K562 (cell line): ENCODE measurements around the gene EXOC6. TPM values are rescaled to one million over a fixed set of nuclear protein-coding genes. Genes with fewer than 3 reads are reported as not detected.
A peak's percentile ranks its signal among the peaks of the same experiment; 100 is the strongest.

ENCODE experiments used
- ARHGAP35 ChIP-seq: fragments of 450-650 bp; IDR thresholded peaks from 2 replicates; pipeline ENCODE4 v1.6.1; 2018; ENCODE audit not compliant: partially characterized antibody
- BHLHE40 ChIP-seq: IDR thresholded peaks from 2 replicates; pipeline ENCODE4 v1.6.1; 2011; ENCODE audit warnings: low read length, improper control_type of control experiment
- CC2D1A ChIP-seq: fragments of 450-650 bp; IDR thresholded peaks from 2 replicates; pipeline ENCODE4 v1.6.1; 2017; ENCODE audit warnings: mild to moderate bottlenecking
- GTF2E2 ChIP-seq: fragments of 200-800 bp; sonication (Bioruptor generic); IDR thresholded peaks from 2 replicates; pipeline ENCODE4 v1.6.1; 2016; ENCODE audit warnings: missing genetic modification characterization, missing compliant biosample characterization
- NEUROD1 ChIP-seq: fragments of 150-350 bp; IDR thresholded peaks from 2 replicates; pipeline ENCODE4 v1.6.1; 2014; ENCODE audit warnings: borderline replicate concordance, low read length, low read depth; ENCODE audit not compliant: partially characterized antibody
- PCBP2 ChIP-seq: fragments of 200-400 bp; formaldehyde crosslinking; IDR thresholded peaks from 2 replicates; pipeline ENCODE4 v1.6.1; 2018; ENCODE audit warnings: low read length, low read depth, mild to moderate bottlenecking, moderate library complexity; ENCODE audit not compliant: poor library complexity, severe bottlenecking
- POLR2G ChIP-seq: fragments of 200-400 bp; formaldehyde crosslinking; IDR thresholded peaks from 2 replicates; pipeline ENCODE4 v1.6.1; 2017; ENCODE audit warnings: low read depth, mild to moderate bottlenecking, antibody characterized with exemption, low read length, moderate library complexity
- POU5F1 ChIP-seq: fragments of 150-350 bp; IDR thresholded peaks from 2 replicates; pipeline ENCODE4 v1.6.1; 2014; ENCODE audit warnings: borderline replicate concordance, low read length, low read depth, mild to moderate bottlenecking; ENCODE audit not compliant: partially characterized antibody
- PTTG1 ChIP-seq: fragments of 450-650 bp; IDR thresholded peaks from 2 replicates; pipeline ENCODE4 v1.6.1; 2016; ENCODE audit warnings: low read depth, mild to moderate bottlenecking, missing genetic modification characterization, missing compliant biosample characterization
- TCF3 ChIP-seq: sonication (generic); formaldehyde crosslinking; IDR thresholded peaks from 2 replicates; pipeline ENCODE4 v1.4.0; 2020; ENCODE audit warnings: mild to moderate bottlenecking, missing genetic modification reagents
- TRIM24 ChIP-seq, 2 experiments: fragments of 450-650 bp; IDR thresholded peaks; 2 replicates each; pipeline ENCODE4 v1.6.1; 2016
- ZNF512 ChIP-seq: IDR thresholded peaks from 2 replicates; pipeline ENCODE4 v1.6.1; 2016; ENCODE audit warnings: missing genetic modification characterization, missing compliant biosample characterization
- polyA plus RNA-seq, 8 experiments: library from polyadenylated mRNA; depleted of rRNA in 4 of 8; stranded (reverse) in 5 of 8; unstranded in 3 of 8; fragments of >200 nt; fragmentation: Nextera tagmentation in 2 of 8; fragmentation: Illumina TruSeq in 1 of 8; extraction: Ambion mirVana in 2 of 8; extraction: Trizol in 1 of 8; gene quantifications; 2 replicates each; pipeline versions ENCODE4 v1.2.1 to v1.2.3, GENCODE V29; 2011 to 2014; ENCODE audit warnings: inconsistent platforms in 1 of 8, missing spikeins in 1 of 8
- total RNA-seq, 7 experiments: library from RNA; depleted of rRNA in 6 of 7; stranded (reverse); fragments of >200 nt in 6 of 7; fragmentation: Illumina TruSeq in 2 of 7; extraction: Trizol in 2 of 7; gene quantifications; 2 replicates each; pipeline versions ENCODE4 v1.2.1 to v1.2.3, GENCODE V29; 2011 to 2021; ENCODE audit warnings: low replicate concordance in 1 of 7
- TF ChIP-seq, protein P1 (sequence below): fragments of 250-450 bp; sonication (Bioruptor Pico); IDR thresholded peaks from 2 replicates; pipeline ENCODE4 v1.4.0; 2020; ENCODE audit warnings: mild to moderate bottlenecking, moderate library complexity
- TF ChIP-seq, protein P2 (sequence below): fragments of 450-650 bp; IDR thresholded peaks from 2 replicates; pipeline ENCODE4 v1.6.1; 2017; ENCODE audit warnings: antibody characterized with exemption, mild to moderate bottlenecking
- TF ChIP-seq, protein P3 (sequence below): fragments of 450-650 bp; IDR thresholded peaks from 2 replicates; pipeline ENCODE4 v1.6.1; 2014; ENCODE audit warnings: low read depth, mild to moderate bottlenecking, moderate library complexity, borderline replicate concordance
- TF ChIP-seq, protein P4 (sequence below): fragments of 200-800 bp; sonication (Bioruptor generic); IDR thresholded peaks from 2 replicates; pipeline ENCODE4 v1.6.1; 2017; ENCODE audit warnings: missing genetic modification characterization, missing compliant biosample characterization

Gene EXOC6
- total and polyA plus RNA-seq, 9 of the 15 experiments (the other 6 are each of a cell fraction or from before 2014, with no cell fraction given), result 13.9 to 42.8 (median 24.9) TPM

GRCh38 chr10:92972066-92972870, 123.9 kb downstream of the EXOC6 start (continued):
- TF ChIP-seq NEUROD1 (peak; percentile 26), POLR2G (no peak), PTTG1 (tag) (no peak), TCF3 (CRISPR knock-in tag) (peak; percentile 85), ZNF512 (tag) (no peak), TRIM24 (IDR thresholded peaks at IDR 0.05) (peak; percentile 26 to 33; a peak in 3 of 4 replicates), BHLHE40 (peak; percentile 70), ARHGAP35 (no peak), POU5F1 (no peak), GTF2E2 (tag) (peak; percentile 67; the same call in 1 of the 2 replicates), CC2D1A (0 out of 2 replicates have a peak, but pooled peaks have one; percentile 36), PCBP2 (no peak)
- TF ChIP-seq, protein P1, sequence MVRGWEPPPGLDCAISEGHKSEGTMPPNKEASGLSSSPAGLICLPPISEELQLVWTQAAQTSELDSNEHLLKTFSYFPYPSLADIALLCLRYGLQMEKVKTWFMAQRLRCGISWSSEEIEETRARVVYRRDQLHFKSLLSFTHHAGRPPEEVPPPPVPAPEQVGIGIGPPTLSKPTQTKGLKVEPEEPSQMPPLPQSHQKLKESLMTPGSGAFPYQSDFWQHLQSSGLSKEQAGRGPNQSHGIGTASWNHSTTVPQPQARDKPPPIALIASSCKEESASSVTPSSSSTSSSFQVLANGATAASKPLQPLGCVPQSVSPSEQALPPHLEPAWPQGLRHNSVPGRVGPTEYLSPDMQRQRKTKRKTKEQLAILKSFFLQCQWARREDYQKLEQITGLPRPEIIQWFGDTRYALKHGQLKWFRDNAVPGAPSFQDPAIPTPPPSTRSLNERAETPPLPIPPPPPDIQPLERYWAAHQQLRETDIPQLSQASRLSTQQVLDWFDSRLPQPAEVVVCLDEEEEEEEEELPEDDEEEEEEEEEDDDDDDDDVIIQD (CRISPR knock-in tag), result no peak
- TF ChIP-seq, protein P2, sequence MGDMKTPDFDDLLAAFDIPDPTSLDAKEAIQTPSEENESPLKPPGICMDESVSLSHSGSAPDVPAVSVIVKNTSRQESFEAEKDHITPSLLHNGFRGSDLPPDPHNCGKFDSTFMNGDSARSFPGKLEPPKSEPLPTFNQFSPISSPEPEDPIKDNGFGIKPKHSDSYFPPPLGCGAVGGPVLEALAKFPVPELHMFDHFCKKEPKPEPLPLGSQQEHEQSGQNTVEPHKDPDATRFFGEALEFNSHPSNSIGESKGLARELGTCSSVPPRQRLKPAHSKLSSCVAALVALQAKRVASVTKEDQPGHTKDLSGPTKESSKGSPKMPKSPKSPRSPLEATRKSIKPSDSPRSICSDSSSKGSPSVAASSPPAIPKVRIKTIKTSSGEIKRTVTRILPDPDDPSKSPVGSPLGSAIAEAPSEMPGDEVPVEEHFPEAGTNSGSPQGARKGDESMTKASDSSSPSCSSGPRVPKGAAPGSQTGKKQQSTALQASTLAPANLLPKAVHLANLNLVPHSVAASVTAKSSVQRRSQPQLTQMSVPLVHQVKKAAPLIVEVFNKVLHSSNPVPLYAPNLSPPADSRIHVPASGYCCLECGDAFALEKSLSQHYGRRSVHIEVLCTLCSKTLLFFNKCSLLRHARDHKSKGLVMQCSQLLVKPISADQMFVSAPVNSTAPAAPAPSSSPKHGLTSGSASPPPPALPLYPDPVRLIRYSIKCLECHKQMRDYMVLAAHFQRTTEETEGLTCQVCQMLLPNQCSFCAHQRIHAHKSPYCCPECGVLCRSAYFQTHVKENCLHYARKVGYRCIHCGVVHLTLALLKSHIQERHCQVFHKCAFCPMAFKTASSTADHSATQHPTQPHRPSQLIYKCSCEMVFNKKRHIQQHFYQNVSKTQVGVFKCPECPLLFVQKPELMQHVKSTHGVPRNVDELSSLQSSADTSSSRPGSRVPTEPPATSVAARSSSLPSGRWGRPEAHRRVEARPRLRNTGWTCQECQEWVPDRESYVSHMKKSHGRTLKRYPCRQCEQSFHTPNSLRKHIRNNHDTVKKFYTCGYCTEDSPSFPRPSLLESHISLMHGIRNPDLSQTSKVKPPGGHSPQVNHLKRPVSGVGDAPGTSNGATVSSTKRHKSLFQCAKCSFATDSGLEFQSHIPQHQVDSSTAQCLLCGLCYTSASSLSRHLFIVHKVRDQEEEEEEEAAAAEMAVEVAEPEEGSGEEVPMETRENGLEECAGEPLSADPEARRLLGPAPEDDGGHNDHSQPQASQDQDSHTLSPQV, result 0 out of 2 replicates have a peak, but pooled peaks have one; percentile 24
- TF ChIP-seq, protein P3, sequence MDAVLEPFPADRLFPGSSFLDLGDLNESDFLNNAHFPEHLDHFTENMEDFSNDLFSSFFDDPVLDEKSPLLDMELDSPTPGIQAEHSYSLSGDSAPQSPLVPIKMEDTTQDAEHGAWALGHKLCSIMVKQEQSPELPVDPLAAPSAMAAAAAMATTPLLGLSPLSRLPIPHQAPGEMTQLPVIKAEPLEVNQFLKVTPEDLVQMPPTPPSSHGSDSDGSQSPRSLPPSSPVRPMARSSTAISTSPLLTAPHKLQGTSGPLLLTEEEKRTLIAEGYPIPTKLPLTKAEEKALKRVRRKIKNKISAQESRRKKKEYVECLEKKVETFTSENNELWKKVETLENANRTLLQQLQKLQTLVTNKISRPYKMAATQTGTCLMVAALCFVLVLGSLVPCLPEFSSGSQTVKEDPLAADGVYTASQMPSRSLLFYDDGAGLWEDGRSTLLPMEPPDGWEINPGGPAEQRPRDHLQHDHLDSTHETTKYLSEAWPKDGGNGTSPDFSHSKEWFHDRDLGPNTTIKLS, result no peak
- TF ChIP-seq, protein P4, sequence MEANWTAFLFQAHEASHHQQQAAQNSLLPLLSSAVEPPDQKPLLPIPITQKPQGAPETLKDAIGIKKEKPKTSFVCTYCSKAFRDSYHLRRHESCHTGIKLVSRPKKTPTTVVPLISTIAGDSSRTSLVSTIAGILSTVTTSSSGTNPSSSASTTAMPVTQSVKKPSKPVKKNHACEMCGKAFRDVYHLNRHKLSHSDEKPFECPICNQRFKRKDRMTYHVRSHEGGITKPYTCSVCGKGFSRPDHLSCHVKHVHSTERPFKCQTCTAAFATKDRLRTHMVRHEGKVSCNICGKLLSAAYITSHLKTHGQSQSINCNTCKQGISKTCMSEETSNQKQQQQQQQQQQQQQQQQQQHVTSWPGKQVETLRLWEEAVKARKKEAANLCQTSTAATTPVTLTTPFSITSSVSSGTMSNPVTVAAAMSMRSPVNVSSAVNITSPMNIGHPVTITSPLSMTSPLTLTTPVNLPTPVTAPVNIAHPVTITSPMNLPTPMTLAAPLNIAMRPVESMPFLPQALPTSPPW, result peak; percentile 44
